Measurements from ENCODE around the gene CCDC197.

DNA sequence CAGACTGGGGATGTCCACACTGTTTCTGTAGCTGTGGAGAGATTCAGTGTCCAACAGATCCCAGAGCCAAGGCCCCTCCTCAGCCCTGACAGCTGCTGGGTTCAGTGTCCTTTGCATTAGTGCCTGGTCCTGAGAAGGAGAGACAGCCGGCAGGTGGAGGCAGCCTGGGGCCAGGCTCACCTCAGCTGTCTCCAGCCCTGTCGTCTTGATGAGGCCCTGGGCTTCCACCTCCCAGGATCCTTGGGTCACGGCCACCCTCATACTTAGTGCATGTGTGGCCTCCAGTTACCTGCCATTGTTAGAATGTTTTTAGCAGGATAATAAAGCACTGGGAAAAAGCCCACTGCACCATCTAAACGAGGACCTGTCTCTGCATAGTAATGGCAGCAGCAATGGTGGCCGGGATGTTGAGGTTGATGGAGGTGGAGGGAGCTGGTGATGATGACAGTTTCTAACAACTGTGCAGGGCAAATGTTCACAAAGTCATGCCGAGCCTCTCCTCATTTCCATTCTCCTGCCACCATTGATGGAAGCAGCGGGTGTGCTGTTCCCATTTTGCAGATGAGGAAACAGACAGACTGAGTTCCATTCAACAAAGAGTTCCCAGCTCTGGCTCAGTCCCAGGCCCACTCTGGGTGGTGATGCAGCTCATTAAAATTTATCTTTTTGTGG, 38.4 kb upstream of the CCDC197 start:
- TF ChIP-seq, protein P1, sequence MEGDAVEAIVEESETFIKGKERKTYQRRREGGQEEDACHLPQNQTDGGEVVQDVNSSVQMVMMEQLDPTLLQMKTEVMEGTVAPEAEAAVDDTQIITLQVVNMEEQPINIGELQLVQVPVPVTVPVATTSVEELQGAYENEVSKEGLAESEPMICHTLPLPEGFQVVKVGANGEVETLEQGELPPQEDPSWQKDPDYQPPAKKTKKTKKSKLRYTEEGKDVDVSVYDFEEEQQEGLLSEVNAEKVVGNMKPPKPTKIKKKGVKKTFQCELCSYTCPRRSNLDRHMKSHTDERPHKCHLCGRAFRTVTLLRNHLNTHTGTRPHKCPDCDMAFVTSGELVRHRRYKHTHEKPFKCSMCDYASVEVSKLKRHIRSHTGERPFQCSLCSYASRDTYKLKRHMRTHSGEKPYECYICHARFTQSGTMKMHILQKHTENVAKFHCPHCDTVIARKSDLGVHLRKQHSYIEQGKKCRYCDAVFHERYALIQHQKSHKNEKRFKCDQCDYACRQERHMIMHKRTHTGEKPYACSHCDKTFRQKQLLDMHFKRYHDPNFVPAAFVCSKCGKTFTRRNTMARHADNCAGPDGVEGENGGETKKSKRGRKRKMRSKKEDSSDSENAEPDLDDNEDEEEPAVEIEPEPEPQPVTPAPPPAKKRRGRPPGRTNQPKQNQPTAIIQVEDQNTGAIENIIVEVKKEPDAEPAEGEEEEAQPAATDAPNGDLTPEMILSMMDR (IDR thresholded peaks at IDR 0.05; ENCODE audit: borderline replicate concordance, extremely low read depth, low read length, poor library complexity, severe bottlenecking) = no peak
- no peak for TF ChIP-seq EZH2 (IDR thresholded peaks at IDR 0.05; ENCODE audit: borderline replicate concordance, low read depth, low read length, severe bottlenecking)

Data from DND-41 (cell line).